K562 (cell line): ENCODE measurements around the gene TSGA10IP. TPM values are rescaled to one million over a fixed set of nuclear protein-coding genes. Genes with fewer than 3 reads are reported as not detected.

Source experiments
- CTBP1 ChIP-seq: fragments of 450-650 bp; IDR thresholded peaks from 2 replicates; pipeline ENCODE4 v1.6.1; 2016; ENCODE audit warnings: borderline replicate concordance
- DPF2 ChIP-seq: fragments of 450-650 bp; IDR thresholded peaks from 2 replicates; pipeline ENCODE4 v1.6.1; 2016
- GTF2A2 ChIP-seq: IDR thresholded peaks from 2 replicates; pipeline ENCODE4 v1.6.1; 2016; ENCODE audit warnings: mild to moderate bottlenecking, missing genetic modification characterization, missing compliant biosample characterization
- HMGN3 ChIP-seq: IDR thresholded peaks from 2 replicates; pipeline ENCODE4 v1.6.1; 2011; ENCODE audit warnings: borderline replicate concordance, low read depth, mild to moderate bottlenecking, mixed read lengths, low read length; ENCODE audit not compliant: insufficient read length; ENCODE audit errors: extremely low read depth
- JUND ChIP-seq, 2 experiments: IDR thresholded peaks; 2 replicates in 1 of 2; 3 replicates in 1 of 2; pipeline ENCODE4 v1.6.1; 2011; ENCODE audit warnings: borderline replicate concordance in 2 of 2, low read depth in 2 of 2, low read length in 2 of 2, improper control_type of control experiment in 1 of 2, missing biosample characterization in 1 of 2, missing genetic modification characterization in 1 of 2, missing genetic modification reagents in 1 of 2
- MCM5 ChIP-seq: fragments of 450-650 bp; IDR thresholded peaks from 2 replicates; pipeline ENCODE4 v1.6.1; 2016; ENCODE audit warnings: low read depth
- SAP30 ChIP-seq: fragments of 200-600 bp; sonication (generic); IDR thresholded peaks from 2 replicates; pipeline ENCODE4 v1.6.1; 2012; ENCODE audit warnings: borderline replicate concordance, low read depth, mild to moderate bottlenecking, moderate library complexity, low read length, control low read depth, inconsistent platforms; ENCODE audit not compliant: insufficient read depth, poor library complexity, severe bottlenecking
- SLC30A9 ChIP-seq: fragments of 250-450 bp; sonication (Bioruptor Pico); IDR thresholded peaks from 2 replicates; pipeline ENCODE4 v1.8.0; 2022; ENCODE audit warnings: mild to moderate bottlenecking, moderate library complexity
- ZKSCAN3 ChIP-seq: fragments of 250-450 bp; sonication (Bioruptor Pico); IDR thresholded peaks from 2 replicates; pipeline ENCODE4 v1.4.0; 2020
- ZNF75A ChIP-seq: fragments of 450-650 bp; formaldehyde crosslinking; IDR thresholded peaks from 2 replicates; pipeline ENCODE4 v1.4.0; 2020; ENCODE audit warnings: mild to moderate bottlenecking
- polyA plus RNA-seq, 8 experiments: library from polyadenylated mRNA; depleted of rRNA in 4 of 8; stranded (reverse) in 5 of 8; unstranded in 3 of 8; fragments of >200 nt; fragmentation: Nextera tagmentation in 2 of 8; fragmentation: Illumina TruSeq in 1 of 8; extraction: Ambion mirVana in 2 of 8; extraction: Trizol in 1 of 8; gene quantifications; 2 replicates each; pipeline versions ENCODE4 v1.2.1 to v1.2.3, GENCODE V29; 2011 to 2014; ENCODE audit warnings: inconsistent platforms in 1 of 8, missing spikeins in 1 of 8
- total RNA-seq, 7 experiments: library from RNA; depleted of rRNA in 6 of 7; stranded (reverse); fragments of >200 nt in 6 of 7; fragmentation: Illumina TruSeq in 2 of 7; extraction: Trizol in 2 of 7; gene quantifications; 2 replicates each; pipeline versions ENCODE4 v1.2.1 to v1.2.3, GENCODE V29; 2011 to 2021; ENCODE audit warnings: low replicate concordance in 1 of 7
- TF ChIP-seq, protein P1 (sequence below), 2 experiments: fragments of 450-650 bp; conservative IDR thresholded peaks; 2 replicates each; pipeline ENCODE4 v1.6.1; 2017; ENCODE audit warnings: mild to moderate bottlenecking in 2 of 2, moderate library complexity in 2 of 2
- TF ChIP-seq, protein P2 (sequence below): fragments of 250-450 bp; sonication (Bioruptor Pico); IDR thresholded peaks from 2 replicates; pipeline ENCODE4 v1.8.0; 2021; ENCODE audit warnings: mild to moderate bottlenecking, moderate library complexity
- TF ChIP-seq, protein P3 (sequence below): fragments of 450-650 bp; IDR thresholded peaks from 2 replicates; pipeline ENCODE4 v1.6.1; 2017; ENCODE audit warnings: antibody characterized with exemption, mild to moderate bottlenecking
- TF ChIP-seq, protein P4 (sequence below), 2 experiments: fragments of 450-650 bp in 1 of 2; IDR thresholded peaks; 2 replicates each; pipeline ENCODE4 v1.6.1; 2011 to 2017; ENCODE audit warnings: low read depth in 2 of 2, antibody characterized with exemption in 1 of 2, borderline replicate concordance in 1 of 2, low read length in 1 of 2, mild to moderate bottlenecking in 1 of 2, mixed read lengths in 1 of 2; ENCODE audit not compliant: control insufficient read depth in 1 of 2

The TSGA10IP gene
- total and polyA plus RNA-seq, 9 of the 15 experiments (the other 6 are each of a cell fraction or from before 2014, with no cell fraction given) = not detected

DNA sequence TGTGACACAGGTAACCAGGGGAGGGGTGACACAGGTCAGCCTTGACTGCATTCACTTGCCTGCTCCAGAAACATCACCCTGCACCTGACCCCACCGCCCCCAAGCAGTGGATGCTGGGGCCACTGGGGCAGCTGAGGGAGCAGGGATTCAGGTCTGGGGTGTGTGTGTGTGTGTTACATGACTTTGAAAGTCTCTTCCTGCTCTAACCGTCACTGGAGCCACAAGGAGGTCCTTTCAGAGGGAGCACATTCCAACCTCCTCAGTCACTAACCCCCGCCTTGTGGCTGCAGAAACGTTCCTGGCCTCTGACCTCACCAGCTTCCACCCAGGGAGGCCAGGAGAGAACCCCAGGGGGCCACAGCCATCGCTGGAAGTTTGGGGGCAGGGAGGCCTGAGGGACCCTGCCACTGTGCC, 42.2 kb upstream of the TSGA10IP start (continued):
- TF ChIP-seq, protein P1, sequence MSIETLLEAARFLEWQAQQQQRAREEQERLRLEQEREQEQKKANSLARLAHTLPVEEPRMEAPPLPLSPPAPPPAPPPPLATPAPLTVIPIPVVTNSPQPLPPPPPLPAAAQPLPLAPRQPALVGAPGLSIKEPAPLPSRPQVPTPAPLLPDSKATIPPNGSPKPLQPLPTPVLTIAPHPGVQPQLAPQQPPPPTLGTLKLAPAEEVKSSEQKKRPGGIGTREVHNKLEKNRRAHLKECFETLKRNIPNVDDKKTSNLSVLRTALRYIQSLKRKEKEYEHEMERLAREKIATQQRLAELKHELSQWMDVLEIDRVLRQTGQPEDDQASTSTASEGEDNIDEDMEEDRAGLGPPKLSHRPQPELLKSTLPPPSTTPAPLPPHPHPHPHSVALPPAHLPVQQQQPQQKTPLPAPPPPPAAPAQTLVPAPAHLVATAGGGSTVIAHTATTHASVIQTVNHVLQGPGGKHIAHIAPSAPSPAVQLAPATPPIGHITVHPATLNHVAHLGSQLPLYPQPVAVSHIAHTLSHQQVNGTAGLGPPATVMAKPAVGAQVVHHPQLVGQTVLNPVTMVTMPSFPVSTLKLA (conservative IDR thresholded peaks at IDR 0.05) = 0 out of 4 replicates have a peak, but pooled peaks of 1 of the 2 experiments have one; percentile 8
- TF ChIP-seq CTBP1 (0 out of 2 replicates have a peak, but pooled peaks have one; percentile 25), ZNF75A (CRISPR knock-in tag) (no peak), ZKSCAN3 (CRISPR knock-in tag) (no peak), JUND (IDR thresholded peaks at IDR 0.05; ENCODE audit: borderline replicate concordance, low read depth, low read length) (peak; percentile 73), JUND (tag; IDR thresholded peaks at IDR 0.05; ENCODE audit: borderline replicate concordance, low read depth, low read length) (peak; percentile 73; the same call in 1 of the 3 replicates), MCM5 (no peak), GTF2A2 (tag) (no peak), SLC30A9 (no peak), SAP30 (no peak), DPF2 (peak; percentile 54; the same call in 1 of the 2 replicates), HMGN3 (peak; percentile 29)
- TF ChIP-seq, protein P2, sequence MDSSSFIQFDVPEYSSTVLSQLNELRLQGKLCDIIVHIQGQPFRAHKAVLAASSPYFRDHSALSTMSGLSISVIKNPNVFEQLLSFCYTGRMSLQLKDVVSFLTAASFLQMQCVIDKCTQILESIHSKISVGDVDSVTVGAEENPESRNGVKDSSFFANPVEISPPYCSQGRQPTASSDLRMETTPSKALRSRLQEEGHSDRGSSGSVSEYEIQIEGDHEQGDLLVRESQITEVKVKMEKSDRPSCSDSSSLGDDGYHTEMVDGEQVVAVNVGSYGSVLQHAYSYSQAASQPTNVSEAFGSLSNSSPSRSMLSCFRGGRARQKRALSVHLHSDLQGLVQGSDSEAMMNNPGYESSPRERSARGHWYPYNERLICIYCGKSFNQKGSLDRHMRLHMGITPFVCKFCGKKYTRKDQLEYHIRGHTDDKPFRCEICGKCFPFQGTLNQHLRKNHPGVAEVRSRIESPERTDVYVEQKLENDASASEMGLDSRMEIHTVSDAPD (CRISPR knock-in tag) = no peak
- TF ChIP-seq, protein P3, sequence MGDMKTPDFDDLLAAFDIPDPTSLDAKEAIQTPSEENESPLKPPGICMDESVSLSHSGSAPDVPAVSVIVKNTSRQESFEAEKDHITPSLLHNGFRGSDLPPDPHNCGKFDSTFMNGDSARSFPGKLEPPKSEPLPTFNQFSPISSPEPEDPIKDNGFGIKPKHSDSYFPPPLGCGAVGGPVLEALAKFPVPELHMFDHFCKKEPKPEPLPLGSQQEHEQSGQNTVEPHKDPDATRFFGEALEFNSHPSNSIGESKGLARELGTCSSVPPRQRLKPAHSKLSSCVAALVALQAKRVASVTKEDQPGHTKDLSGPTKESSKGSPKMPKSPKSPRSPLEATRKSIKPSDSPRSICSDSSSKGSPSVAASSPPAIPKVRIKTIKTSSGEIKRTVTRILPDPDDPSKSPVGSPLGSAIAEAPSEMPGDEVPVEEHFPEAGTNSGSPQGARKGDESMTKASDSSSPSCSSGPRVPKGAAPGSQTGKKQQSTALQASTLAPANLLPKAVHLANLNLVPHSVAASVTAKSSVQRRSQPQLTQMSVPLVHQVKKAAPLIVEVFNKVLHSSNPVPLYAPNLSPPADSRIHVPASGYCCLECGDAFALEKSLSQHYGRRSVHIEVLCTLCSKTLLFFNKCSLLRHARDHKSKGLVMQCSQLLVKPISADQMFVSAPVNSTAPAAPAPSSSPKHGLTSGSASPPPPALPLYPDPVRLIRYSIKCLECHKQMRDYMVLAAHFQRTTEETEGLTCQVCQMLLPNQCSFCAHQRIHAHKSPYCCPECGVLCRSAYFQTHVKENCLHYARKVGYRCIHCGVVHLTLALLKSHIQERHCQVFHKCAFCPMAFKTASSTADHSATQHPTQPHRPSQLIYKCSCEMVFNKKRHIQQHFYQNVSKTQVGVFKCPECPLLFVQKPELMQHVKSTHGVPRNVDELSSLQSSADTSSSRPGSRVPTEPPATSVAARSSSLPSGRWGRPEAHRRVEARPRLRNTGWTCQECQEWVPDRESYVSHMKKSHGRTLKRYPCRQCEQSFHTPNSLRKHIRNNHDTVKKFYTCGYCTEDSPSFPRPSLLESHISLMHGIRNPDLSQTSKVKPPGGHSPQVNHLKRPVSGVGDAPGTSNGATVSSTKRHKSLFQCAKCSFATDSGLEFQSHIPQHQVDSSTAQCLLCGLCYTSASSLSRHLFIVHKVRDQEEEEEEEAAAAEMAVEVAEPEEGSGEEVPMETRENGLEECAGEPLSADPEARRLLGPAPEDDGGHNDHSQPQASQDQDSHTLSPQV = no peak; the same call in none of the 2 replicates
- TF ChIP-seq, protein P4, sequence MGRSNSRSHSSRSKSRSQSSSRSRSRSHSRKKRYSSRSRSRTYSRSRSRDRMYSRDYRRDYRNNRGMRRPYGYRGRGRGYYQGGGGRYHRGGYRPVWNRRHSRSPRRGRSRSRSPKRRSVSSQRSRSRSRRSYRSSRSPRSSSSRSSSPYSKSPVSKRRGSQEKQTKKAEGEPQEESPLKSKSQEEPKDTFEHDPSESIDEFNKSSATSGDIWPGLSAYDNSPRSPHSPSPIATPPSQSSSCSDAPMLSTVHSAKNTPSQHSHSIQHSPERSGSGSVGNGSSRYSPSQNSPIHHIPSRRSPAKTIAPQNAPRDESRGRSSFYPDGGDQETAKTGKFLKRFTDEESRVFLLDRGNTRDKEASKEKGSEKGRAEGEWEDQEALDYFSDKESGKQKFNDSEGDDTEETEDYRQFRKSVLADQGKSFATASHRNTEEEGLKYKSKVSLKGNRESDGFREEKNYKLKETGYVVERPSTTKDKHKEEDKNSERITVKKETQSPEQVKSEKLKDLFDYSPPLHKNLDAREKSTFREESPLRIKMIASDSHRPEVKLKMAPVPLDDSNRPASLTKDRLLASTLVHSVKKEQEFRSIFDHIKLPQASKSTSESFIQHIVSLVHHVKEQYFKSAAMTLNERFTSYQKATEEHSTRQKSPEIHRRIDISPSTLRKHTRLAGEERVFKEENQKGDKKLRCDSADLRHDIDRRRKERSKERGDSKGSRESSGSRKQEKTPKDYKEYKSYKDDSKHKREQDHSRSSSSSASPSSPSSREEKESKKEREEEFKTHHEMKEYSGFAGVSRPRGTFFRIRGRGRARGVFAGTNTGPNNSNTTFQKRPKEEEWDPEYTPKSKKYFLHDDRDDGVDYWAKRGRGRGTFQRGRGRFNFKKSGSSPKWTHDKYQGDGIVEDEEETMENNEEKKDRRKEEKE (IDR thresholded peaks at IDR 0.05; ENCODE audit: borderline replicate concordance in 1 of 2, control insufficient read depth in 1 of 2, low read depth in 2 of 2, low read length in 1 of 2) = 0 out of 4 replicates have a peak, but pooled peaks of 1 of the 2 experiments have one; percentile 25
